ENCODE data around the gene SLX4IP. TPM values are rescaled to one million over a fixed set of nuclear protein-coding genes. Genes with fewer than 3 reads are reported as not detected.

SLX4IP gene
- total RNA-seq, 1 experiment from 2014 or later: 5.7 TPM

- DNase-seq (ENCODE audit: low spot score): no peak
Observed at GRCh38 chr20:10676518-10676917, 241.4 kb downstream of the SLX4IP start.

Other genes starting within 250 kb of the SLX4IP start
- 0.12 TPM in 1 of 2 replicates, not detected in the other for gene SNAP25, start 216.5 kb upstream of the SLX4IP start, total RNA-seq (2014; rRNA removed; shearing (Covaris generic))
- gene MKKS, start 1.1 kb upstream of the SLX4IP start, total RNA-seq (2014; rRNA removed; shearing (Covaris generic)): 9.8 and 11.2 TPM in 2 replicates
- 6.2 and 9.4 TPM in 2 replicates for gene JAG1, start 238.7 kb downstream of the SLX4IP start, total RNA-seq (2014; rRNA removed; shearing (Covaris generic))

All from A172 (cell line).